D721Med (cell line): ENCODE measurements around the gene MT1A.
"Not testable (repeated sequence)": the region's sequence is repeated elsewhere in the genome, so short reads cannot be mapped to it uniquely, and the experiment has no call there.

ENCODE experiments used
- DNase-seq: peaks from one replicate; pipeline ENCODE4 v3.0.0; 2011; ENCODE audit warnings: low spot score; ENCODE audit not compliant: insufficient read length
- FAIRE-seq: peaks from 2 replicates; lab custom pipeline; 2011; peaks lifted over from hg19 to GRCh38; lab: Jason Lieb, UNC
- CTCF ChIP-seq: IDR thresholded peaks from 2 replicates; pipeline ENCODE4 v1.5.1; 2012; ENCODE audit warnings: mild to moderate bottlenecking, control low read depth; ENCODE audit not compliant: insufficient read depth; ENCODE audit errors: missing control alignments

The MT1A gene

GRCh38 chr16:56667581-56668571 lies 29.4 kb downstream of the MT1A start, which contains the start of gene MT1G:
Gene MT1G, minus strand, starts transcription at chr16:56668065. Its CDS starts 72 bp downstream, at chr16:56667993.
- FAIRE-seq: no peak
- no peak for DNase-seq
- no peak for TF ChIP-seq CTCF

- TF ChIP-seq CTCF: no peak
- FAIRE-seq (no peak), DNase-seq (no peak)
These were observed 30.8 kb downstream of the MT1A start, which contains the start of gene MT1H for GRCh38 chr16:56669005-56669839. Gene MT1H, plus strand, starts transcription at chr16:56669814. Its CDS starts 71 bp downstream, at chr16:56669885.

GRCh38 chr16:56669840-56670619 lies 31.6 kb downstream of the MT1A start:
- no peak for TF ChIP-seq CTCF
- FAIRE-seq (no peak), DNase-seq (no peak)

DNA sequence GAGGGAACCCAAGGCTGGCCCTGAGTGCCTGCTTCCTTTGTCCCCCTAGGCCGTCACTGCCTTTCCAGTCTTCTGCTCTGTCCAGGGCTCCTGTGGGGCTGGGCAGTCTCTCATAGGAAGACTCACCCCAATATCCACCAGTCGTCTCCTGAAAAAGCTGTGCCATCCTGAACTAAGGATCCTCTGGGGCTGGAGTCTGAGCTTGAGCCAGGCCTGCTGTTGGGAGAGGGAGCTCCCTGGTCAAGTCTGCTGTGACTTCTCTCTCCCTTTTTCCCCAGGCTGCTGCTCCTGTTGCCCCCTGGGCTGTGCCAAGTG lies 32.1 kb downstream of the MT1A start:
- no peak for TF ChIP-seq CTCF
- FAIRE-seq (no peak), DNase-seq (no peak)

GRCh38 chr16:56671691-56672090 lies 33.2 kb downstream of the MT1A start:
- not testable (repeated sequence) for DNase-seq, FAIRE-seq

DNA sequence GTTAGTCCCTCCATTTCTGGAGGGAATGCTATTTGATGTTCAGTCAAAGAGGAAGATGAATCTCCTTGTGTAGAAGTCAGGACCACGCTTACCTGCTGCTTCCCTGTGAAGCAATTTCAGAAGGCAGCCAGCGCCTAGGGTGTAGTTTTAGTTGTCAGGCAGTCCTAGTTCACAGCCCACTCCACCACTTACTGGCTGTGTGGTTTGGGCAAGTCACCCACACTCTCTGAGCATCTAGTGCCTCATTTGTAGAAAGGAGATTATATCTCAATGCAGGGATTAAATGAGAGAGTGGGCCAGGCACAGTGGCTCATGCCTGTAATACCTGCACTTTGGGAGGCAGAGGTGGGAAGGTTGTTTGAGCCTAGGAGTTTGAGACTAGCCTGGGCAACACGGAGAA lies 33.7 kb downstream of the MT1A start:
- FAIRE-seq, DNase-seq: not testable (repeated sequence)

- no peak for TF ChIP-seq CTCF
- DNase-seq: no peak
- no peak for FAIRE-seq
These were observed 34.5 kb downstream of the MT1A start for GRCh38 chr16:56672761-56673536.
